H9 (cell line): ENCODE data around the gene CFAP97D1. TPM values are rescaled to one million over a fixed set of nuclear protein-coding genes. Genes with fewer than 3 reads are reported as not detected.

Experiments used
- DNase-seq: peaks from one replicate; pipeline ENCODE4 v3.0.0-alpha.2; 2017
- H2AFZ ChIP-seq: one replicate; pipeline ENCODE4 v1.6.1; 2013; ENCODE audit warnings: mild to moderate bottlenecking, low read length, control low read depth, moderate library complexity
- H2AK5ac ChIP-seq: 2 replicates; pipeline ENCODE4 v1.6.1; 2013; ENCODE audit warnings: low read length, control low read depth, mixed read lengths; ENCODE audit not compliant: insufficient read length
- H2BK120ac ChIP-seq: one replicate; pipeline ENCODE4 v1.6.1; 2013; ENCODE audit warnings: low read depth, mild to moderate bottlenecking, low read length, control low read depth, inconsistent platforms; ENCODE audit not compliant: poor library complexity, severe bottlenecking
- H2BK12ac ChIP-seq: 2 replicates; pipeline ENCODE4 v1.6.1; 2013; ENCODE audit warnings: low read length, control low read depth, mixed read lengths, low read depth; ENCODE audit not compliant: insufficient read length
- H2BK15ac ChIP-seq: 2 replicates; pipeline ENCODE4 v1.6.1; 2013; ENCODE audit warnings: low read depth, low read length, control low read depth
- H2BK20ac ChIP-seq: one replicate; pipeline ENCODE4 v1.6.1; 2013; ENCODE audit warnings: low read depth, mild to moderate bottlenecking, low read length, control low read depth, inconsistent platforms; ENCODE audit not compliant: poor library complexity, severe bottlenecking
- H2BK5ac ChIP-seq: 2 replicates; pipeline ENCODE4 v1.6.1; 2013; ENCODE audit warnings: low read length, control low read depth, mixed read lengths; ENCODE audit not compliant: insufficient read length
- H3K14ac ChIP-seq: 2 replicates; pipeline ENCODE4 v1.6.1; 2013; ENCODE audit warnings: low read length, control low read depth; ENCODE audit not compliant: insufficient read depth
- H3K18ac ChIP-seq: 2 replicates; pipeline ENCODE4 v1.6.1; 2013; ENCODE audit warnings: low read depth, mild to moderate bottlenecking, mixed read lengths, low read length, control low read depth; ENCODE audit not compliant: insufficient read length
- H3K23ac ChIP-seq: 2 replicates; pipeline ENCODE4 v1.6.1; 2013; ENCODE audit warnings: low read length, control low read depth, mixed read lengths, low read depth; ENCODE audit not compliant: insufficient read length
- H3K23me2 ChIP-seq: 2 replicates; pipeline ENCODE4 v1.6.1; 2013; ENCODE audit warnings: low read depth, mild to moderate bottlenecking, mixed read lengths, low read length, control low read depth; ENCODE audit not compliant: insufficient read length, poor library complexity, severe bottlenecking
- H3K27ac ChIP-seq: 2 replicates; pipeline ENCODE4 v1.5.1; 2013; ENCODE audit warnings: low read length, control low read depth, mixed read lengths, low read depth; ENCODE audit not compliant: insufficient read length
- H3K27me3 ChIP-seq: 2 replicates; pipeline ENCODE4 v1.6.1; 2013; ENCODE audit warnings: low read length, control low read depth, inconsistent platforms; ENCODE audit not compliant: insufficient read depth
- H3K4ac ChIP-seq: 2 replicates; pipeline ENCODE4 v1.6.1; 2013; ENCODE audit warnings: low read depth, mild to moderate bottlenecking, control low read depth, inconsistent platforms, low read length, moderate library complexity
- H3K4me1 ChIP-seq: 2 replicates; pipeline ENCODE4 v1.6.1; 2013; ENCODE audit warnings: low read length, control low read depth, inconsistent platforms; ENCODE audit not compliant: insufficient read depth
- H3K4me2 ChIP-seq: 2 replicates; pipeline ENCODE4 v1.6.1; 2013; ENCODE audit warnings: low read length, control low read depth, mixed read lengths; ENCODE audit not compliant: insufficient read length, insufficient read depth
- H3K56ac ChIP-seq: 2 replicates; pipeline ENCODE4 v1.6.1; 2013; ENCODE audit warnings: low read depth, mild to moderate bottlenecking, mixed read lengths, low read length, control low read depth; ENCODE audit not compliant: insufficient read length
- H3K79me1 ChIP-seq: 2 replicates; pipeline ENCODE4 v1.6.1; 2013; ENCODE audit warnings: low read depth, mild to moderate bottlenecking, moderate library complexity, low read length, control low read depth, inconsistent platforms; ENCODE audit not compliant: insufficient read depth, poor library complexity, severe bottlenecking
- H3K79me2 ChIP-seq: 2 replicates; pipeline ENCODE4 v1.6.1; 2013; ENCODE audit warnings: low read length, control low read depth, inconsistent platforms; ENCODE audit not compliant: insufficient read depth
- H3K9ac ChIP-seq: 2 replicates; pipeline ENCODE4 v1.6.1; 2013; ENCODE audit warnings: low read length, control low read depth, mixed read lengths; ENCODE audit not compliant: insufficient read length; ENCODE audit errors: extremely low read depth
- H3K9me3 ChIP-seq: one replicate; pipeline ENCODE4 v1.6.1; 2013; ENCODE audit warnings: low read depth, low read length, inconsistent platforms; ENCODE audit not compliant: control insufficient read depth
- H3T11ph ChIP-seq: one replicate; pipeline ENCODE4 v1.6.1; 2013; ENCODE audit warnings: mild to moderate bottlenecking, low read length, control low read depth, inconsistent platforms
- H4K20me1 ChIP-seq: one replicate; pipeline ENCODE4 v1.6.1; 2013; ENCODE audit not compliant: control insufficient read depth, insufficient read length, insufficient read depth
- H4K5ac ChIP-seq: 2 replicates; pipeline ENCODE4 v1.6.1; 2013; ENCODE audit warnings: low read depth, mild to moderate bottlenecking, mixed read lengths, low read length, control low read depth; ENCODE audit not compliant: insufficient read length
- H4K8ac ChIP-seq: replicated peaks from 2 replicates; pipeline ENCODE4 v1.6.1; 2013; ENCODE audit warnings: low read length, control low read depth, mixed read lengths, low read depth; ENCODE audit not compliant: insufficient read length
- H4K91ac ChIP-seq: 2 replicates; pipeline ENCODE4 v1.6.1; 2013; ENCODE audit warnings: low read depth, mild to moderate bottlenecking, moderate library complexity, mixed read lengths, low read length, control low read depth; ENCODE audit not compliant: insufficient read length
- H3K27ac Mint-ChIP-seq, 3 experiments: 2 replicates in 2 of 3; 3 replicates in 1 of 3; pipeline ENCODE4 v1.8.0; 2020 to 2021; ENCODE audit warnings: mixed read lengths in 3 of 3, mild to moderate bottlenecking in 1 of 3, moderate library complexity in 1 of 3
- H3K27me3 Mint-ChIP-seq: 2 replicates; pipeline ENCODE4 v1.8.0; 2021; ENCODE audit warnings: low read depth, mild to moderate bottlenecking, moderate library complexity, mixed read lengths
- H3K36me3 Mint-ChIP-seq, 3 experiments: 2 replicates in 2 of 3; 3 replicates in 1 of 3; pipeline ENCODE4 v1.8.0; 2020 to 2021; ENCODE audit warnings: low read depth in 3 of 3, mixed read lengths in 3 of 3; ENCODE audit not compliant: insufficient read depth in 1 of 3
- H3K4me1 Mint-ChIP-seq, 2 experiments: 2 replicates each; pipeline ENCODE4 v1.8.0; 2020; ENCODE audit warnings: mixed read lengths in 2 of 2
- H3K4me3 Mint-ChIP-seq, 2 experiments: 2 replicates in 1 of 2; 3 replicates in 1 of 2; pipeline ENCODE4 v1.8.0; 2020 to 2021; ENCODE audit warnings: mild to moderate bottlenecking in 2 of 2, mixed read lengths in 2 of 2, moderate library complexity in 1 of 2
- H3K9me3 Mint-ChIP-seq, 2 experiments: 2 replicates in 1 of 2; 3 replicates in 1 of 2; pipeline ENCODE4 v1.8.0; 2020; ENCODE audit warnings: mild to moderate bottlenecking in 2 of 2, mixed read lengths in 2 of 2, moderate library complexity in 1 of 2
- WGBS: extraction: QIAGEN DNeasy Blood & Tissue Kit; methylation state at CpG from one replicate; pipeline ENCODE4 v1.1.7; 2013; ENCODE audit warnings: missing lambda C conversion rate, low lambda C conversion rate, mixed read lengths; ENCODE audit not compliant: insufficient read length; ENCODE audit errors: extremely low coverage; 5-methylcytosine and 5-hydroxymethylcytosine counted together
- total RNA-seq: library from RNA; stranded (reverse); gene quantifications from 2 replicates; pipeline ENCODE4 v1.2.1, GENCODE V29; 2021
- TF ChIP-seq, protein P1 (sequence below): fragments of 200-600 bp; sonication (generic); conservative IDR thresholded peaks from 3 replicates; pipeline ENCODE4 v1.8.0; 2021; ENCODE audit warnings: antibody characterized with exemption, mild to moderate bottlenecking

CFAP97D1 gene
- total RNA-seq, 1 experiment from 2014 or later = not detected

DNA sequence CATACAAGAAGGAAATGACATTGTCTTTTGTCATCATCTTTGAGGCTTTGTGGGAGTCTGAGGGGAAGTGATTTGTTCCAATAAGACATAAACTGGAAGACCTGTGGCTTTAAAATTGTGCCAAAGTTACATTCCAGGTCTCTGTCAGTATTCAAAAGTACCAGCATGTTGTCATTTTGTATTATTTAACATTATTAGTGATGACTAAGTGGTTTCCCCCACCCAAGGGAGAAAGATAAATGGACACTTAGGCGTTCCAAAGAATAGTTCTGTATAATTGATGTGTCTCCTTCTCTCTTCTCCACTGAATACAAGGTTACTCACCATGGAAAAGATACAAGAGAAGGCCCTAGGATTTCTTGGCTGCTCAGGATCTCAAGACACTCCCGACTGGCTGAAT is 3.8 kb downstream of the CFAP97D1 start:
- H3K9me3 ChIP-seq = no peaks in the 10 kb centered on the region
- H3K23me2 ChIP-seq = peaks cover 4% of the 10 kb centered on the region
- no CpG with 5 or more reads among the region's 2 CpGs for WGBS
- Mint-ChIP-seq H3K27ac (no peak overlapping the region), H3K9me3 (no peaks in the 10 kb centered on the region), H3K4me3 (no peak overlapping the region), H3K36me3 (no peaks in the 10 kb centered on the region), H3K4me1 (peaks cover 11 to 12% of the 10 kb centered on the region in 2 experiments), H3K27me3 (peaks cover 31% of the 10 kb centered on the region)
- H4K5ac ChIP-seq = no peak overlapping the region
- H4K20me1 ChIP-seq = no peaks in the 10 kb centered on the region
- no peak overlapping the region for H2BK15ac ChIP-seq
- H2AK5ac ChIP-seq = no peak overlapping the region
- H3K27ac ChIP-seq = no peak overlapping the region
- H3K79me1 ChIP-seq = no peaks in the 10 kb centered on the region
- no peak overlapping the region for H3K4me2 ChIP-seq
- no peaks in the 10 kb centered on the region for H3K27me3 ChIP-seq
- H3T11ph ChIP-seq = no peak overlapping the region
- H3K4ac ChIP-seq = no peak overlapping the region
- H2BK20ac ChIP-seq = no peak overlapping the region
- H4K91ac ChIP-seq = no peak overlapping the region
- H2BK5ac ChIP-seq = no peak overlapping the region
- H3K4me1 ChIP-seq = no peaks in the 10 kb centered on the region
- H2AFZ ChIP-seq = no peak overlapping the region
- H3K18ac ChIP-seq = no peak overlapping the region
- TF ChIP-seq, protein P1, sequence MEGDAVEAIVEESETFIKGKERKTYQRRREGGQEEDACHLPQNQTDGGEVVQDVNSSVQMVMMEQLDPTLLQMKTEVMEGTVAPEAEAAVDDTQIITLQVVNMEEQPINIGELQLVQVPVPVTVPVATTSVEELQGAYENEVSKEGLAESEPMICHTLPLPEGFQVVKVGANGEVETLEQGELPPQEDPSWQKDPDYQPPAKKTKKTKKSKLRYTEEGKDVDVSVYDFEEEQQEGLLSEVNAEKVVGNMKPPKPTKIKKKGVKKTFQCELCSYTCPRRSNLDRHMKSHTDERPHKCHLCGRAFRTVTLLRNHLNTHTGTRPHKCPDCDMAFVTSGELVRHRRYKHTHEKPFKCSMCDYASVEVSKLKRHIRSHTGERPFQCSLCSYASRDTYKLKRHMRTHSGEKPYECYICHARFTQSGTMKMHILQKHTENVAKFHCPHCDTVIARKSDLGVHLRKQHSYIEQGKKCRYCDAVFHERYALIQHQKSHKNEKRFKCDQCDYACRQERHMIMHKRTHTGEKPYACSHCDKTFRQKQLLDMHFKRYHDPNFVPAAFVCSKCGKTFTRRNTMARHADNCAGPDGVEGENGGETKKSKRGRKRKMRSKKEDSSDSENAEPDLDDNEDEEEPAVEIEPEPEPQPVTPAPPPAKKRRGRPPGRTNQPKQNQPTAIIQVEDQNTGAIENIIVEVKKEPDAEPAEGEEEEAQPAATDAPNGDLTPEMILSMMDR = no peak
- no peak overlapping the region for H2BK120ac ChIP-seq
- H3K79me2 ChIP-seq = no peaks in the 10 kb centered on the region
- no peak for DNase-seq
- H3K9ac ChIP-seq = no peak overlapping the region
- no peak overlapping the region for H4K8ac ChIP-seq
- H3K23ac ChIP-seq = no peak overlapping the region
- H3K56ac ChIP-seq = no peak overlapping the region
- H3K14ac ChIP-seq = no peak overlapping the region
- H2BK12ac ChIP-seq = no peak overlapping the region
